CD4-positive, alpha-beta T cell (primary cell): ENCODE results near the gene BLNK. TPM values are rescaled to one million over a fixed set of nuclear protein-coding genes. Genes with fewer than 3 reads are reported as not detected.

Source experiments
- ATAC-seq: fragments of 200-7000 bp; cut with Tn5 transposase; one replicate; pipeline ENCODE4 v1.10.0; 2022; ENCODE audit warnings: mild to moderate bottlenecking; ENCODE audit not compliant: poor library complexity
- CTCF ChIA-PET: fragments of 350-600 bp; sonication (Branson Sonifier 250); formaldehyde crosslinking; loops from one replicate; lab custom pipeline; 2021; ENCODE audit warnings: antibody characterized with exemption, inconsistent platforms; lab: Charles Lee
- POLR2A ChIA-PET: fragments of 350-600 bp; sonication (Branson Sonifier 250); formaldehyde crosslinking; loops from one replicate; lab custom pipeline; 2021; ENCODE audit warnings: antibody characterized with exemption, inconsistent platforms; lab: Charles Lee
- DNase-seq, 14 experiments: peaks; one replicate each; pipeline ENCODE4 v3.0.0-alpha.2; 2013 to 2020; ENCODE audit warnings: mixed read lengths in 2 of 14
- H3K27ac ChIP-seq, 2 donors: one replicate each; pipeline versions ENCODE4 v1.5.1 to v1.7.0; 2013; ENCODE audit warnings: low read length in 2 of 2, low read depth in 1 of 2, mild to moderate bottlenecking in 1 of 2
- H3K27me3 ChIP-seq, 2 experiments: 1 replicate in 1 of 2; 2 replicates in 1 of 2; pipeline versions ENCODE4 v1.6.1 to v1.7.0; 2013; ENCODE audit warnings: low read length in 2 of 2, control low read depth in 1 of 2, mild to moderate bottlenecking in 1 of 2, moderate library complexity in 1 of 2; ENCODE audit not compliant: insufficient read depth in 2 of 2, control insufficient read depth in 1 of 2
- H3K36me3 ChIP-seq: one replicate; pipeline ENCODE4 v1.6.1; 2013; ENCODE audit warnings: low read length, control low read depth; ENCODE audit not compliant: insufficient read depth
- H3K4me1 ChIP-seq: one replicate; pipeline ENCODE4 v1.6.1; 2013; ENCODE audit warnings: low read length, control low read depth; ENCODE audit not compliant: insufficient read depth
- H3K4me3 ChIP-seq: one replicate; pipeline ENCODE4 v1.5.1; 2013; ENCODE audit warnings: mild to moderate bottlenecking, low read length, moderate library complexity
- H3K9me3 ChIP-seq, 2 experiments: 1 replicate in 1 of 2; 2 replicates in 1 of 2; pipeline versions ENCODE4 v1.6.1 to v1.7.0; 2013; ENCODE audit warnings: low read length in 2 of 2, mild to moderate bottlenecking in 2 of 2, control low read depth in 1 of 2, moderate library complexity in 1 of 2; ENCODE audit not compliant: control insufficient read depth in 1 of 2, insufficient read depth in 1 of 2
- H3K27ac Mint-ChIP-seq: one replicate; pipeline ENCODE4 v1.8.0; 2020; ENCODE audit warnings: mixed read lengths
- H3K27me3 Mint-ChIP-seq: one replicate; pipeline ENCODE4 v1.8.0; 2021; ENCODE audit warnings: mixed read lengths
- H3K36me3 Mint-ChIP-seq: one replicate; pipeline ENCODE4 v1.8.0; 2021; ENCODE audit warnings: low read depth, mixed read lengths
- H3K4me1 Mint-ChIP-seq: one replicate; pipeline ENCODE4 v1.8.0; 2021; ENCODE audit warnings: low read depth, mixed read lengths
- H3K4me3 Mint-ChIP-seq: one replicate; pipeline ENCODE4 v1.8.0; 2020; ENCODE audit warnings: mild to moderate bottlenecking, mixed read lengths
- H3K9me3 Mint-ChIP-seq: one replicate; pipeline ENCODE4 v1.8.0; 2020; ENCODE audit warnings: mixed read lengths
- CTCF ChIP-seq: fragments of 200-600 bp; IDR thresholded peaks from one replicate; pipeline ENCODE4 v1.8.0; 2022; ENCODE audit warnings: antibody characterized with exemption, mild to moderate bottlenecking
- intact Hi-C, 2 experiments: fragments of 100-400 bp; cut with DNase I in 1 of 2; cut with micrococcal nuclease in 1 of 2; formaldehyde crosslinking; loops; one replicate each; pipeline versions ENCODE4 v1.15.1 to v1.9.0; 2023 to 2025; cut with DNase I, micrococcal nuclease
- total RNA-seq, 174 experiments: library from RNA in 2 of 174; stranded (reverse) in 2 of 174; gene quantifications; one replicate each; pipeline ENCODE4 v1.2.3 and lab custom pipeline; 2021 to 2026

The BLNK gene
- total RNA-seq, 2 experiments from 2014 or later: not detected

- no peaks in the 10 kb centered on the region for H3K27me3 ChIP-seq
- intact Hi-C loops: no loop called here
- Mint-ChIP-seq H3K27ac (no peak overlapping the region), H3K4me3 (no peak overlapping the region), H3K36me3 (no peaks in the 10 kb centered on the region), H3K27me3 (peaks cover 3% of the 10 kb centered on the region), H3K4me1 (no peaks in the 10 kb centered on the region), H3K9me3 (no peaks in the 10 kb centered on the region)
- CTCF ChIA-PET: no interaction called here
- no peaks in the 10 kb centered on the region for H3K9me3 ChIP-seq
- POLR2A ChIA-PET: no interaction called here
- H3K4me1 ChIP-seq: no peaks in the 10 kb centered on the region
- ATAC-seq: no peak
- H3K27ac ChIP-seq: no peak overlapping the region
- no peak overlapping the region for H3K4me3 ChIP-seq
- no peaks in the 10 kb centered on the region for H3K36me3 ChIP-seq
- no peak for DNase-seq
- no peak for TF ChIP-seq CTCF
Measured at GRCh38 chr10:96222441-96222840, 48.9 kb downstream of the BLNK start.

- Mint-ChIP-seq H3K27me3 (peaks cover 13% of the 10 kb centered on the region), H3K4me1 (no peaks in the 10 kb centered on the region)
Measured at GRCh38 chr10:96218826-96219225, 52.5 kb downstream of the BLNK start.

GRCh38 chr10:96217711-96218110 is 53.7 kb downstream of the BLNK start:
- no peak overlapping the region for H3K4me3 Mint-ChIP-seq
- no peaks in the 10 kb centered on the region for H3K9me3 Mint-ChIP-seq
- no peaks in the 10 kb centered on the region for H3K9me3 ChIP-seq
- peaks cover 18% of the 10 kb centered on the region for H3K27me3 Mint-ChIP-seq
- peaks cover 0 to 2% of the 10 kb centered on the region in 2 experiments for H3K27me3 ChIP-seq
- DNase-seq (no peak), ATAC-seq (no peak)
- H3K4me1 ChIP-seq: no peaks in the 10 kb centered on the region
- H3K36me3 Mint-ChIP-seq: no peaks in the 10 kb centered on the region
- POLR2A ChIA-PET: no interaction called here
- H3K4me3 ChIP-seq: no peak overlapping the region
- no peaks in the 10 kb centered on the region for H3K36me3 ChIP-seq
- intact Hi-C loops: no loop called here
- H3K27ac ChIP-seq: no peak overlapping the region
- CTCF ChIA-PET: no interaction called here
- TF ChIP-seq CTCF: no peak
- H3K4me1 Mint-ChIP-seq: no peaks in the 10 kb centered on the region
- no peak overlapping the region for H3K27ac Mint-ChIP-seq

More at GRCh38 chr10:96218826-96219225, 52.5 kb downstream of the BLNK start:
- ChIA-PET CTCF (interaction anchor here (1.1 to 1.2 kb wide), 2 partner anchors 11 to 12 kb away, joined by 4 to 5 read pairs; no protein-coding TSS in a partner anchor), POLR2A (no interaction called here)
- intact Hi-C loops: no loop called here
- Histone ChIP-seq H3K4me3 (no peak overlapping the region), H3K36me3 (no peaks in the 10 kb centered on the region), H3K27me3 (peaks cover 0 to 2% of the 10 kb centered on the region in 2 experiments), H3K9me3 (no peaks in the 10 kb centered on the region), H3K4me1 (no peaks in the 10 kb centered on the region), H3K27ac (no peak overlapping the region)
- no peak for ATAC-seq
- TF ChIP-seq CTCF: no peak
- Mint-ChIP-seq H3K9me3 (no peaks in the 10 kb centered on the region), H3K27ac (no peak overlapping the region), H3K36me3 (no peaks in the 10 kb centered on the region), H3K4me3 (no peak overlapping the region)
- no peak for DNase-seq
